OCI-LY3 (cell line): ENCODE measurements around the gene PIWIL1.

Experiments used
- H2AFZ ChIP-seq: fragments of 200-600, 300-600 bp; shearing (Covaris generic); 2 replicates; pipeline ENCODE4 v1.6.0; 2014; ENCODE audit warnings: antibody characterized with exemption, low read depth, low read length
- H3K27ac ChIP-seq: fragments of 200-600, 300-600 bp; sonication (generic); 2 replicates; pipeline ENCODE4 v1.5.1; 2014; ENCODE audit warnings: mild to moderate bottlenecking, low read length, moderate library complexity, mixed read lengths
- H3K27me3 ChIP-seq: fragments of 200-600, 300-600 bp; sonication (generic); 2 replicates; pipeline ENCODE4 v1.6.1; 2014; ENCODE audit warnings: low read depth, low read length, mixed read lengths
- H3K36me3 ChIP-seq: fragments of 200-600, 300-600 bp; sonication (generic); replicated peaks from 2 replicates; pipeline ENCODE3; 2014; ENCODE audit warnings: low read depth, low read length, mixed read lengths
- H3K4me1 ChIP-seq: fragments of 300-600, 200-600 bp; sonication (generic); 2 replicates; pipeline ENCODE4 v1.6.1; 2014; ENCODE audit warnings: low read length, mixed read lengths
- H3K4me2 ChIP-seq: fragments of 200-600, 300-600 bp; sonication (generic); 2 replicates; pipeline ENCODE4 v1.6.1; 2014; ENCODE audit warnings: low read length, mixed read lengths
- H3K4me3 ChIP-seq: fragments of 300-600, 200-600 bp; sonication (generic); 2 replicates; pipeline ENCODE4 v1.5.1; 2014; ENCODE audit warnings: antibody characterized with exemption, mild to moderate bottlenecking, low read length, moderate library complexity
- H3K79me2 ChIP-seq: fragments of 300-600, 200-600 bp; shearing (Covaris generic); 2 replicates; pipeline ENCODE4 v1.6.1; 2014; ENCODE audit warnings: mild to moderate bottlenecking, low read length, mixed read lengths
- H3K9ac ChIP-seq: fragments of 300-600, 200-600 bp; shearing (Covaris generic); 2 replicates; pipeline ENCODE4 v1.6.0; 2014; ENCODE audit warnings: mild to moderate bottlenecking, low read length, moderate library complexity
- H3K9me3 ChIP-seq: fragments of 200-600, 300-600 bp; shearing (Covaris generic); 2 replicates; pipeline ENCODE4 v1.6.1; 2014; ENCODE audit warnings: low read length, mixed read lengths; ENCODE audit not compliant: insufficient read depth
- H4K20me1 ChIP-seq: fragments of 200-600, 300-600 bp; sonication (generic); 2 replicates; pipeline ENCODE4 v1.6.1; 2016; ENCODE audit warnings: low read length, mixed read lengths; ENCODE audit not compliant: insufficient read depth
- CTCF ChIP-seq: fragments of 200-600, 300-600 bp; sonication (generic); IDR thresholded peaks from 2 replicates; pipeline ENCODE4 v1.5.1; 2014; ENCODE audit warnings: antibody characterized with exemption, low read length, low read depth
- EZH2phosphoT487 ChIP-seq: fragments of 200-600 bp; shearing (Covaris generic); IDR thresholded peaks from 2 replicates; pipeline ENCODE4 v1.6.1; 2018; ENCODE audit warnings: antibody characterized with exemption, mixed run types, low read depth

Gene PIWIL1

GRCh38 chr12:130419116-130419515, 81.4 kb downstream of the PIWIL1 start:
- TF ChIP-seq CTCF: no peak
- no peak for TF ChIP-seq EZH2phosphoT487
- Histone ChIP-seq H3K4me3 (no peak overlapping the region), H3K9me3 (no peaks in the 10 kb centered on the region), H3K9ac (no peak overlapping the region), H3K79me2 (no peaks in the 10 kb centered on the region), H4K20me1 (no peaks in the 10 kb centered on the region), H3K4me2 (no peak overlapping the region), H3K27me3 (no peaks in the 10 kb centered on the region), H3K36me3 (no peaks in the 10 kb centered on the region), H2AFZ (no peak overlapping the region), H3K27ac (no peak overlapping the region), H3K4me1 (no peaks in the 10 kb centered on the region)

GRCh38 chr12:130420071-130420470, 82.4 kb downstream of the PIWIL1 start:
- Histone ChIP-seq H3K27me3 (no peaks in the 10 kb centered on the region), H3K9ac (no peak overlapping the region), H3K27ac (no peak overlapping the region), H3K4me3 (no peak overlapping the region), H3K4me2 (no peak overlapping the region), H3K79me2 (no peaks in the 10 kb centered on the region), H4K20me1 (no peaks in the 10 kb centered on the region), H3K4me1 (no peaks in the 10 kb centered on the region), H3K9me3 (no peaks in the 10 kb centered on the region), H3K36me3 (no peaks in the 10 kb centered on the region), H2AFZ (no peak overlapping the region)
- no peak for TF ChIP-seq EZH2phosphoT487
- TF ChIP-seq CTCF: no peak

- no peaks in the 10 kb centered on the region for H3K9me3 ChIP-seq
- H4K20me1 ChIP-seq: no peaks in the 10 kb centered on the region
- no peaks in the 10 kb centered on the region for H3K4me1 ChIP-seq
- H3K79me2 ChIP-seq: no peaks in the 10 kb centered on the region
- no peak overlapping the region for H3K9ac ChIP-seq
- no peak overlapping the region for H3K27ac ChIP-seq
- TF ChIP-seq CTCF (no peak), EZH2phosphoT487 (no peak)
- H2AFZ ChIP-seq: no peak overlapping the region
- no peaks in the 10 kb centered on the region for H3K27me3 ChIP-seq
- no peak overlapping the region for H3K4me3 ChIP-seq
- no peak overlapping the region for H3K4me2 ChIP-seq
- no peaks in the 10 kb centered on the region for H3K36me3 ChIP-seq
These were observed 84.2 kb downstream of the PIWIL1 start for GRCh38 chr12:130421896-130422295.
